ENCODE measurements around the gene PRDM16. TPM values are rescaled to one million over a fixed set of nuclear protein-coding genes. Genes with fewer than 3 reads are reported as not detected.

The PRDM16 gene
- total and polyA plus RNA-seq, 2 of the 4 experiments (the other 2 are of a cell fraction): 0.02 TPM; not detected in 1

DNA sequence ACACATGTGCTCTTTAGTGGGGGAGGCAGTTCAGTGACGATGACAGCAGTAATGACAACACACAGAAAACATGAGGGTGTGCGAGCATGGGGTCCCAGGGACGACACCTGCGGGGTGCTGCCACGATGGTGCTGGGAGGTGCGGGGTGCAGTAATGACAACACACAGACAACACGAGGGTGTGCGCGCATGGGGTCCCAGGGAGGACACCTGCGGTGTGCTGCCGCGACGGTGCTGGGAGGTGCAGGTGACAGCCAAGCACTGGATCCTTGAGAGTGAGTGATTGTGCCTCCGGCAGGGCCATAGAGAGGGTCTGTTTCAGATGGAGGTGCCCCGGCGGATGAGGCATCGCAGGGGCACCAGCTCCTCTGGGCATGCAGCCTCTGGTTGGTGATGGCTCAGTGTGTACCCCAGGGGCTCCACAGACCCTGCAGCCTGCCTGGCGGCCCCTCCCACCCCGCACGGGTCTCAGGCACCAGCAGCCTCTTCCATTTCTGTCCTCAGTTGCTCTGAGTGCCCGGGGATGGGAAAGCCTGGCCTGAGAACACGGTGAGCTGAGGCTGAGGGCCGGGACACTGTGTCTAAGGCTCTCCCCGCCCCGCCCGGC, 193.8 kb downstream of the PRDM16 start:
- no peak overlapping the region for H2AK5ac ChIP-seq (ENCODE audit: low read depth, low read length)
- no peak overlapping the region for H4K5ac ChIP-seq (ENCODE audit: low read depth, low read length)
- POLR2A ChIA-PET (ENCODE audit: unreplicated experiment): no interaction called here
- dilution Hi-C loops (cut with HindIII; ENCODE audit: low sequenced_read_pairs, unreplicated experiment) (no loop called here), in situ Hi-C loops (cut with MboI; ENCODE audit: low sequenced_read_pairs) (no loop called here), intact Hi-C loops (cut with micrococcal nuclease) (no loop called here)
- no peak overlapping the region for H2BK5ac ChIP-seq (ENCODE audit: low read depth, low read length, poor library complexity, severe bottlenecking)
- H3K23ac ChIP-seq (ENCODE audit: low read depth, low read length): no peak overlapping the region
- H3K9me1 ChIP-seq (ENCODE audit: insufficient read depth, low read length): no peaks in the 10 kb centered on the region
- no peaks in the 10 kb centered on the region for H3K79me1 ChIP-seq (ENCODE audit: low read depth in 1 of 2, low read length in 2 of 2)
- H3K56ac ChIP-seq (ENCODE audit: extremely low read depth, insufficient read depth, low read length): no peak overlapping the region
- H2AK9ac ChIP-seq (replicated peaks; ENCODE audit: low read depth, low read length, poor library complexity): no peak overlapping the region
- peaks cover 10% of the 10 kb centered on the region for H3K9me3 ChIP-seq (ENCODE audit: control insufficient read depth, insufficient read depth, low read length)
- no peak for DNase-seq
- no peak overlapping the region for H3K27ac ChIP-seq (ENCODE audit: insufficient read depth, low read length)
- H3K27me3 ChIP-seq (ENCODE audit: control insufficient read depth, insufficient read depth, low read length): no peaks in the 10 kb centered on the region
- 86% methylated on average over 7 of the region's 26 CpGs; no CpG with 5 or more reads in 1 of the 2 experiments for WGBS, 2 experiments (ENCODE audit: extremely low coverage in 2 of 2, insufficient read length in 1 of 2)
- H2BK15ac ChIP-seq (ENCODE audit: low read depth, low read length): no peak overlapping the region
- H3K4me1 ChIP-seq (ENCODE audit: control insufficient read depth, insufficient read depth, low read length): no peaks in the 10 kb centered on the region
- no peak overlapping the region for H3K4ac ChIP-seq (ENCODE audit: low read depth, low read length)
- ATAC-seq (ENCODE audit: low read depth): no peak
- no peak overlapping the region for H3K4me3 ChIP-seq (ENCODE audit: insufficient read depth, low read depth, low read length)
- H3K4me2 ChIP-seq (ENCODE audit: low read depth, low read length): no peak overlapping the region
- no peak overlapping the region for H2BK120ac ChIP-seq (ENCODE audit: low read depth, low read length)
- BruUV-seq (replicated peaks): no TSS peak
- H3K14ac ChIP-seq (replicated peaks; ENCODE audit: low read depth, low read length): no peak overlapping the region
- no peak overlapping the region for H2BK20ac ChIP-seq (ENCODE audit: low read depth, low read length)
- TF ChIP-seq POLR2A (IDR thresholded peaks at IDR 0.05; ENCODE audit: low read depth, low read length): no peak
- TF ChIP-seq, protein P1, sequence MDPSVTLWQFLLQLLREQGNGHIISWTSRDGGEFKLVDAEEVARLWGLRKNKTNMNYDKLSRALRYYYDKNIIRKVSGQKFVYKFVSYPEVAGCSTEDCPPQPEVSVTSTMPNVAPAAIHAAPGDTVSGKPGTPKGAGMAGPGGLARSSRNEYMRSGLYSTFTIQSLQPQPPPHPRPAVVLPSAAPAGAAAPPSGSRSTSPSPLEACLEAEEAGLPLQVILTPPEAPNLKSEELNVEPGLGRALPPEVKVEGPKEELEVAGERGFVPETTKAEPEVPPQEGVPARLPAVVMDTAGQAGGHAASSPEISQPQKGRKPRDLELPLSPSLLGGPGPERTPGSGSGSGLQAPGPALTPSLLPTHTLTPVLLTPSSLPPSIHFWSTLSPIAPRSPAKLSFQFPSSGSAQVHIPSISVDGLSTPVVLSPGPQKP (IDR thresholded peaks at IDR 0.05; ENCODE audit: borderline replicate concordance, low read depth, low read length): no peak
- TF ChIP-seq RCOR1 (IDR thresholded peaks at IDR 0.05; ENCODE audit: insufficient replicate concordance, low read length): no peak
- no peak for TF ChIP-seq NFE2L2 (IDR thresholded peaks at IDR 0.05; ENCODE audit: low read depth, low read length)
- no peak for TF ChIP-seq FOS (IDR thresholded peaks at IDR 0.05; ENCODE audit: low read depth, low read length)
- no peak for TF ChIP-seq MXI1 (IDR thresholded peaks at IDR 0.05; ENCODE audit: borderline replicate concordance, low read depth, low read length)
- TF ChIP-seq BHLHE40 (IDR thresholded peaks at IDR 0.05; ENCODE audit: low read depth, low read length): no peak
- TF ChIP-seq MAZ (IDR thresholded peaks at IDR 0.05; ENCODE audit: borderline replicate concordance, low read depth, low read length): no peak
- TF ChIP-seq RAD21 (IDR thresholded peaks at IDR 0.05; ENCODE audit: low read length): no peak
- TF ChIP-seq, protein P2, sequence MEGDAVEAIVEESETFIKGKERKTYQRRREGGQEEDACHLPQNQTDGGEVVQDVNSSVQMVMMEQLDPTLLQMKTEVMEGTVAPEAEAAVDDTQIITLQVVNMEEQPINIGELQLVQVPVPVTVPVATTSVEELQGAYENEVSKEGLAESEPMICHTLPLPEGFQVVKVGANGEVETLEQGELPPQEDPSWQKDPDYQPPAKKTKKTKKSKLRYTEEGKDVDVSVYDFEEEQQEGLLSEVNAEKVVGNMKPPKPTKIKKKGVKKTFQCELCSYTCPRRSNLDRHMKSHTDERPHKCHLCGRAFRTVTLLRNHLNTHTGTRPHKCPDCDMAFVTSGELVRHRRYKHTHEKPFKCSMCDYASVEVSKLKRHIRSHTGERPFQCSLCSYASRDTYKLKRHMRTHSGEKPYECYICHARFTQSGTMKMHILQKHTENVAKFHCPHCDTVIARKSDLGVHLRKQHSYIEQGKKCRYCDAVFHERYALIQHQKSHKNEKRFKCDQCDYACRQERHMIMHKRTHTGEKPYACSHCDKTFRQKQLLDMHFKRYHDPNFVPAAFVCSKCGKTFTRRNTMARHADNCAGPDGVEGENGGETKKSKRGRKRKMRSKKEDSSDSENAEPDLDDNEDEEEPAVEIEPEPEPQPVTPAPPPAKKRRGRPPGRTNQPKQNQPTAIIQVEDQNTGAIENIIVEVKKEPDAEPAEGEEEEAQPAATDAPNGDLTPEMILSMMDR (conservative IDR thresholded peaks at IDR 0.05; ENCODE audit: low read depth, low read length): no peak
- TF ChIP-seq RFX5 (IDR thresholded peaks at IDR 0.05; ENCODE audit: low read depth, low read length): no peak
- TF ChIP-seq MAFK (IDR thresholded peaks at IDR 0.05; ENCODE audit: low read depth, low read length): no peak
- no peak for TF ChIP-seq SMC3 (IDR thresholded peaks at IDR 0.05; ENCODE audit: low read depth, low read length)
- TF ChIP-seq CEBPB (IDR thresholded peaks at IDR 0.05; ENCODE audit: low read depth, low read length): no peak
- TF ChIP-seq, protein P3, sequence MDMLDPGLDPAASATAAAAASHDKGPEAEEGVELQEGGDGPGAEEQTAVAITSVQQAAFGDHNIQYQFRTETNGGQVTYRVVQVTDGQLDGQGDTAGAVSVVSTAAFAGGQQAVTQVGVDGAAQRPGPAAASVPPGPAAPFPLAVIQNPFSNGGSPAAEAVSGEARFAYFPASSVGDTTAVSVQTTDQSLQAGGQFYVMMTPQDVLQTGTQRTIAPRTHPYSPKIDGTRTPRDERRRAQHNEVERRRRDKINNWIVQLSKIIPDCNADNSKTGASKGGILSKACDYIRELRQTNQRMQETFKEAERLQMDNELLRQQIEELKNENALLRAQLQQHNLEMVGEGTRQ (IDR thresholded peaks at IDR 0.05; ENCODE audit: low read depth, low read length): no peak
- TF ChIP-seq CHD1 (IDR thresholded peaks at IDR 0.05; ENCODE audit: low read depth, low read length): no peak
- H4K91ac ChIP-seq (ENCODE audit: insufficient read depth, low read depth, low read length): no peak overlapping the region
- H3K9ac ChIP-seq (ENCODE audit: low read depth, low read length): no peak overlapping the region
- CTCF ChIA-PET: no interaction called here
- H3K36me3 ChIP-seq (ENCODE audit: control insufficient read depth, insufficient read depth, low read length): no peaks in the 10 kb centered on the region
- no peak overlapping the region for H4K8ac ChIP-seq (ENCODE audit: low read depth in 2 of 2, low read length in 2 of 2)
- no peak overlapping the region for H2AFZ ChIP-seq (replicated peaks; ENCODE audit: low read length, poor library complexity)
- no peak overlapping the region for H3K18ac ChIP-seq (ENCODE audit: low read depth, low read length)
- no peaks in the 10 kb centered on the region for H4K20me1 ChIP-seq (ENCODE audit: insufficient read depth, low read length)
